GM19372 (cell line): Measurements from ENCODE around the gene MMP11.

ENCODE experiments used
- ATAC-seq: cut with Tn5 transposase; IDR thresholded peaks from one replicate; pipeline ENCODE4 v1.9.1; 2021; ENCODE audit warnings: mild to moderate bottlenecking, low read depth, moderate library complexity; ENCODE audit not compliant: unreplicated experiment

The MMP11 gene

DNA sequence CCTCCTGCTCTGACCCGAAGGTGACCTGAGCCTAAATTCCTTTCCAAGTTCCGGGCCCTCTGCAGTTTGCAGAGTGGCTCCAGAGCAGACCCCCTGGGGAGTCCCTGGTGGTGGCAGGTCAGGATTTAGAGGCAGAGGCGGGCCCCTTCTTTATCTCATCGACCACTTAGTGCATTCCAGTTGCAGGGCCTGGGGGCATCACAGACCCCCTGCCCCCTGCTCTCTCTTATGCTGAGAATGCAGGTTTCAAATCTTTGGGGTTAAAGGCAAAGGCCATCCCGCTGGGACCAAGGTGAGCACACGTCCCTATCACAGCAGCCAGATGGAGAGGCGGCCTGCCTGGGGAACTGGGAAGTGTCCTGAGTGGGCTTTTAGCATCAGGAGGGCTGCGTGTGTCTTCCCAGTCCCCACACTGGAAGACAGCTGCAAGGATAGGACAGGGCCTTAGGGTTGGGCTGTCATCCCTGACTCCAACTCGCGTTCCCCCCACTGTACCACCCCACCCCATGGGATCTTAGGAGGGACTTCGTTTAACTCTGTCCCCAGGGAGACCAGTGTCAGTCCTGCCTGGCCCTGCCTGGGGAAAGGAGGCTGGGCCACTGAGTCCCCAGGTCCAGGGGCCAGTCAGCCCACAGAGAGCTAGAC, 54.8 kb downstream of the MMP11 start:
- ATAC-seq, result no peak

DNA sequence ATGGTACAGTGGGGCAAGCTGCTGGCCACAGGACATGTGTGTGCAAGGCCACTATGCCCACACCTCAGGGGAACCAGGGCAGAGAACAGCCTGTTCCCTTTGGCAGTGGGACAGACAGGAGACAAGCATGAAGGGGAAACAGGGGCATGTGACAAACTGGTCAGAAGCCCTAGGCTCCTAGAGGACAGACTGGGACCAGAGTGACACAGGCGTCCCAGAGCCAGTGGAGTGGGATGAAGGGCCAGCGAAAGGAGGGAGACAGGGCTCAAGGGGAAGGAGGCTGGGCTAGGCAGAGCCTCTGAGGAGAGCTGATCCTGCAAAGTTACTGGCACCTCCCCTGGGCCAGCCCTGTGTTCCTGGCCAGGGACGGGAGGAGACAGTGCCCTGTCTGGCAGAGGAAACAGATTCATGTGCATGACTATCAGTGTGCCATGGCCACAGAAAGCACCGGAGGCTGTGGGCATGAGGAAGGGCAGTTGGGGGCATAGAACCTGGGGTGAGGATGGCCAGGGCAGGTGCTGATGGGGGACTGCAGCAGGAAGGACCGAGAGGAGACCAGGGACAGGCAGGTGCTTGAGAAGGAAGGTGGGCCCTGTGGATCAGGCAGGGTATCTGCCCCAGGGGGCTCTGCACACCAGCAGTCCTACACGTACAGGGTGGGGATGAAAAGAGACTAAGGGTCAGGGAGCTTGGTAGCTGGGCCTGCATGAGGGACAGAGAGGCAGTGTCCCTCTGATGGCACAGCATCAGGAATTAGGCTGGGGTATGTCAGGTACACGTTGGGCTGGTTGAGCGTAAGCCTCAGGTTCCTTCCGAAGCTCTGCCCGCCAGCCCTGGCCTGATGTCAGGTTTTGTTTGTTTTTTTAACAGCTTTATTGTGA, 56.4 kb downstream of the MMP11 start:
- ATAC-seq, result no peak

DNA sequence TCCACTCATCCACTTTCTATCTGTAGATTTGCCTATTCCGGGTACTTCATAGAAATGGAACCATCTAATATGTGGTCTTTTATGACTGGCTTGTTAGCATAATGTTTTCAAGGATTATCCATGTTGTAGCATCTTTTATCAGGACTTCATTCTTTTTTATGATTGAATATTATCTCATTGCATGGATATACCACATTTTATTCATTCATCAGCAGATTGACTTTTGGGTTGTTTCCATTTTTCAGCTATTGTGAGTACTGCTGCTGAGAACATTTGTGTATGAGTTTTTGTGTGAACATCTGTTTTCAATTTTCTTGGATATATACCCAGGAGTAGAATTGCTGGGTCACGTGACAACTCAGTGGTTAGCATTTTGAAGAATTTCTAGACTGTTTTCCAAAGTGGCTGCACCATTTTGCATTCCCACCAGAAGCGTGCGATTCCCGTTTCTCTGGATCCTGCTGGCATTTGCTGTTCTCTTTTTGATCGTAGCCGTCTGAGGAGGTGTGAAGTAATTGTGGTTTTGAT, 57.3 kb downstream of the MMP11 start:
- no peak for ATAC-seq

DNA sequence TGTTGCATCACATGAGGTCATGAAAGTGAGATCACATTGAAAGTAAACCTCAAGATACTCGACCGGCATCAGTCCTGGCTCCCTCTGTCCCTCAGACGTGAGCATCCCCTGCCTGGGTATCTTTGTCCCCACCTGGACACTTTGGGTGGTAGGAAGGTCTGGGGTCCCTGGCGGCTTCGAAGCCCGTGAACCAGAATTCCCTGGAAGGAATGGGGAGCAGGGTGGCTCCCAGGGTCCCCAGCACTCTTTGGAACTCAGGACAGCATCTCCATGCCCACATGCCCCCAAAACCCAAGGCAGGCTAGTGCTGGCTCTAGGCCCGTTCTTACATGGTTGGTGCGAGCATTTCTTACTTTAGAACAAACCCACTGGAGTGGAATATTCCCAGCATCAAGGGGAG, 58.6 kb downstream of the MMP11 start:
- no peak for ATAC-seq

DNA sequence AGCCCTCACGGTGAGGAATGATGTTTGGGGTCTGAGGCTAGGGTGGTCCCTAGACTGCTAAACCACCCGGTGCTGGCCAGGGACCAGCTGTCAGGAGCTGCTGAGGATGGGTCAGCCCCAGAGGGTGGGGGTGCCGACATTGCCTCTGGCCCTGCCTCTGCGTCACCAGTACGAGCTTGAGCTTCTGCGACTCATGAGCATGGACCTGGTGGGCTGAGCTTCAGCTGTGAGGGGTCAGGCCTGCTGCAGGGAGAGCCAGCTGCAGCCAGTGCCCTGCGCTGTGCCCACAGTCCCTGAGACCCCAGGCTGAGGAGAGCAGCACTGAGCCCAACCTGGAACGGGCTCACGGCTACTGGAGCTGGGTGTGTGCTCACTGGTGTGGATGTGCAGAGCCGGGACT, 59.1 kb downstream of the MMP11 start:
- ATAC-seq, result no peak

DNA sequence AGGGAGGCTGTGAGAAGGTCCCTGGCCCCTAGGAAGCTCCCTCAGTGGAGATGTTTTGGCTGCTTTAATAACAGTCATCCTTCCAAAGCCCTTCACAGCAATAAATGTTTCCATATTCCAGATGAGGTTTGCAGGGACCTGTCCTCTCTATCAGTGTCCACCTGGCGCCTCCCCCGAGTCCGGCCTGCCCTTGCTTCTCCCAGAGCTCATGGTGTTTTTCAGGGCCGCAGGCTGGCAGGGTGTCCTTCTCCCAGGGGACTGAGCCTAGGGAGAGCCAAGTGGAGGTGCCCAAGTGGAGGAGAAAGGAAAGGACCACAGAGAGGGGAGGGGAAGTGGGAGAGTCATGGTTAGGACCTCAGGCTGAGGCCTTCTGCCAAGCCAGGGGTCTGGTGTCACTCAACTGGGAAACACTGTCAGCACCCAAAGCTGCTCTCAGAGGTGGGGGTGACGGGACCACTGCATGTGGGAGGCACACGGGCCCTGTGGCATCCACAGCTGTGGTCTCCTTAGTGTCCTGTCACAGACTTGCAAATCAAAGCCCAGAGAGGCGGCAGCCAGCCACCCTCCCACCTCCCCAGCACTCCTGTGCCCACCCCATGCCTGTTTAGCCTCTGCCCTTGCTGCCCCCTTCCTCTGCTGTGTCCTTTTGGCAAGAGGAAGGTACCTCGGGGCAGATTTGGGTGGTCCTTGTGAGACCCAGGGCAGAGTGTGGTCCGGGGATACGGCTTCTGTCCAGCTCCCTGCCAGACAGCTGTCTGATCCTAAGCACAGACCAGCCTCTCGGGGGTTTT, 59.8 kb downstream of the MMP11 start:
- ATAC-seq, result no peak

DNA sequence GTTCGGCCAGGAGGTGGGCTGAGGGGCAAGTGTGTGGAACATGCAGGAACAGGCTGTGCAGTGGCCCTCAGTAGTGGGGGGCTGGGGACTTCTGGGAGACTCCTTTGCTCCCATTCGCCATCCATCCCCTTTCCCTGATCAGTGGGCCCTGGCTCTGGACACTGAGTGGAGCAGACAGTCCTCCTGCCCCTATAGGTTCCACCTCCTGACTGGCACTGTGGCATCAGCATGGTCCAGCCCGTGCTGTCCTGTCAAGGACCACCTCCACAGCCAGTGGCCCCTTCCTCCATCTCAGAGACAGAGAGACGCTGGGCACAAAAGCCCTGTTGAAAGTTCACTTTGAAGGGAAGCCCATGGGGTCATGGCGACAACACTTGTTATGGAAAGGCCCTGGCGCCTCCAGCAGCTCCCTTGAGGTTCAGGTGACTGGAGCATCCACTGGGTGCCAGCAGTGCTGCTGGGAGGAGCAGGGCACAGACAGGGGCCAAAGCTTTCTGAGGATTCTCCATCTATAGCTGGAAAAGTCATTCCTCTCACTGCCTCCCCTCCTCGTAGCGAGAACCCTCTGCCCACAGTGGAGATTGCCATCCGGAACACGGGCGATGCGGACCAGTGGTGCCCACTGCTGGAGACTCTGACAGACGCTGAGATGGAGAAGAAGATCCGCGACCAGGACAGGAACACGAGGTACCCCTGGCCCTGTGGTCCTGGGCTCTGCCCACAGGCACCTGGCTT, 60.5 kb downstream of the MMP11 start:
- no peak for ATAC-seq
